Activated naive CD4-positive, alpha-beta T cell (primary cell): ENCODE data around the gene BTG2.
A peak's percentile ranks its signal among the peaks of the same experiment; 100 is the strongest.
"Not testable (repeated sequence)": the region's sequence is repeated elsewhere in the genome, so short reads cannot be mapped to it uniquely, and the experiment has no call there.

Source experiments
- DNase-seq, 4 experiments: peaks; one replicate each; lab custom pipeline; 2025; lab: John Stamatoyannopoulos, UW

BTG2 gene

DNA sequence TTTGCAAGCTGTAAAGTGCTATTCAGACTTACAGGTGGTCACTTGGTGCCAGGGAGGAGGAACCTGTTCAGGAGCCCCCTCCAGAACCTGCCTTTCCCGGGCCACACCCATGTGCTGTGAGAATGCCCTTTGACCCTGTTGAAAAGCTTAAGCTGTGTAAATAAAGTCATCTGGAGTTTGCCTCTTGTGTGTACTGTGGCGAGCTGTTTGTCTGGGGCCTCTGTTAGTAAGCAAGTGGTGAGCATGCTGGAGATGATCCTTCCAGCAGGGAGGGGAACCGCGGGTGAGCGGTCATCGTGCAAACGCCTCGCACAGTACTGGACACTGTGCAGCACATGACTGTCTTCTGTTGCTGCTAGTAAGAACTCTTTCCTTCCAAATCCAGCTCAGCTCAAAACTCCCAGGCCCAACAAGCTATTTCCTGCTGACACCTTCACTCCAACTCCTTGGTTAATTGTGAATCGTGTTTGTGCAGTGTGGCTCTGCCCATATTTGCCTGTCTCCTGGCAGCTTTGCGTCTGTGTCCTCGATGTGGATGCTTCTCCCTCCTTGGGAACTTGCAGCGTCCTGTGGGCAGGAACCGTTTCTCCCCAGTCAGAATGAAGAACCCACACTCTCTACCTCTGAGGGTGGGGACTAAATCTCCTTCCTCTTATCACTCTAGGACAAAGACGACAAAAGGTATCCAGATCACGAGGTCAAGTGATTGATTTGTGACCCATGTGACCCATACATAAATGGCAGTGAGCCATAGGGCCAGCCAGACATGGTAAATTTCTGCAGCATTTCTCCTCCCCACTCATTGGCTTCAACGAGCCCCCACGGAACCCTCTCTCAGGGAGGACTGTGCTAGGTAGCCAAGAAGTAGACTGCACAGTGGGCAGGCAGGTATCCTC lies 13.9 kb upstream of the BTG2 start:
- no peak for DNase-seq

DNA sequence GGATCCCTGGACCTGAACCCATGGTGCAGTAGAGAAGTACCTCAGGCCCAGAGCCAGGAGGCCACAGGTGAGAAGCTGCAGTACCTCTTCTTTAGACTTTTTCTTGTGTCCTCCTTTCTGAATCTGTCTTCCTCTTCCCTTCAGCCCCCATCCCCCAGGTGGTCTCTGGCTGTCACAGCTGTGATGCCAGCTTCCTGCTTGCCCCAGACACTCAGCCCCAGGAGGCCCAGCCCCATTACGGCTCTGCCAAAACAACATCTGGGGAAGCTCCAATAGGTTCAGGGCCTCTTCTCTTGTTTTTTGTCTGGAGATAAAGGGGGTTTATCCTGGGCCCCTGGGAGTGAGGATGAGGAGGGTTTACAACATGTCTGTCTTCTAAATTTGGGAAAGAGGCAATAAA lies 9.5 kb upstream of the BTG2 start:
- DNase-seq: no peak

DNA sequence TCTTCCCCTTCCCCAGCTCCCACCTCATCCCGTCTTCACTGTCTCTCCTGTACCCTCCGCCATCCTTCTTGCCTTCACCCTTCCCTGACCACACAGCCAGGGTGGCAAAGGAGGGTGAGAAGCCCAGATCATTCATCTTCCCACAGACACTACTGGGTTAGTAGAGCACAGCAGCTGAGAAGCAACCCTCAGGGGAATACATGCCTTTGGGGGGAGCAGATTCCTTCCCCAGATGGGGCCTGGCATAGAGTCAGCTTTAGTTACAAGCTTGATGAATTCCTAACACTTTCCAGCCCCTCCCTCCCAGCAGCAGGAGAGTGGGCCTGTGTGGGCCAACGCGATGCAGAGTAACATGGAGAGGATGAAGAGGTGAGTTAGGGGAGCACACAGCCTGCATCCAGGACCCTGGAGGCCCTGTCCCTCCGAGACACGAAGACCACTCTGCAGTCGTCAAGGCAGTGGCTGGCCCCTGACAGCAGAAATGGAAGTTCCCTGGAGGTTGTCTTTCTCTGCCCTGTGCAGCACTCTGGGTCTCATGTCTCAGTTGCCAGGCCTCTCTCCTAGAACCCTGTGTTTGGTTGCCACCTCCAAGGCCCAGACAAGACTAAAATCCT lies 8.8 kb upstream of the BTG2 start:
- DNase-seq: no peak

DNA sequence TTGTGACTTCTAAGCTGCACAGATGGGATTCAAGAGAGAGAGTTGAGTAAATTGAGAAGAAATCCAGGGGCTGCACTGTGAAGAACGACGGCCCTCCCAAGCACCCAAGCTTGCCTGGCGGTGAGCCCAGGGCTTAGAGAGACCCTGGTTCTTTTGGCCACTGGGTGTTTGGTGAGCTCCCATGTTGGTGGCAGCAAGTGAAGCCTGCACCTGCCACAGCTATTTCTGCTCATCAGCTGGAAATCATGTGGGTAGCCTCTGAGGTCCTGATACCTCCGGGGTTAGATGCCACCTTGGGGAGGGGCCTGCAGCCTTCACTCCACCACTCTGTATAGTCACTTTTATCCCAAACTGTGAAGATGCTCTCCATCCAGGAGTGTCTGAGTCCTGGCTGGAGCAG lies 6.2 kb upstream of the BTG2 start:
- no peak for DNase-seq

DNA sequence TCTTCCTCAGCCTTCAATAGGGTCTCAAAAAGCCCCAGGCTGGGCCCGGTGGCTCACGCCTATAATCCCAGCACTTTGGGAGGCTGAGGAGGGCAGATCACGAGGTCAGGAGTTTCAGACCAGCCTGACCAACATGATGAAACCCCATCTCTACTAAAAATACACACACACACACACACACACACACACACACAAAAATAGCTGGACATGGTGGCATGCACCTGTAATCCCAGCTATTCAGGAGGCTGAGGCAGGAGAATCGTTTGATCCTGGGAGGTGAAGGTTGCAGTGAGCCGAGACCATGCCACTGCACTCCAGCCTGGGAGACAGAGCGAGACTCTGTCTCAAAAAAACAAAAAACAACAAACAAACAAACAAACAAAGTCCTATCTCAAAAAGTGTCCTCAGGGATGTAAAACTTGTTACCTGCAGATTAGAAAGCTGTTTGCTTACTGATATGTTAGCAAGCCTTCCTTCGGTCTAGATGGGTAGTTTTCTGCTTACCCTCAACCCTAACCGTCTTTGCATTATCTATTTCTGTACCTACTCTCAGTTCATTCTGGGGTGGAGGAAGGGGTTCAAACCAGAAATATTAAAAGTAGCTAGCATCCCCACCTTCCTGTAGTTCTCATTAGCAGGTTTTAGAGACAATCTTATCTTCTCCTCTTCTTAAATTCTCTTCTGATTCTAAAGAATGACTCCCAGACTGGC lies 5.4 kb upstream of the BTG2 start:
- DNase-seq: not testable (repeated sequence)

DNA sequence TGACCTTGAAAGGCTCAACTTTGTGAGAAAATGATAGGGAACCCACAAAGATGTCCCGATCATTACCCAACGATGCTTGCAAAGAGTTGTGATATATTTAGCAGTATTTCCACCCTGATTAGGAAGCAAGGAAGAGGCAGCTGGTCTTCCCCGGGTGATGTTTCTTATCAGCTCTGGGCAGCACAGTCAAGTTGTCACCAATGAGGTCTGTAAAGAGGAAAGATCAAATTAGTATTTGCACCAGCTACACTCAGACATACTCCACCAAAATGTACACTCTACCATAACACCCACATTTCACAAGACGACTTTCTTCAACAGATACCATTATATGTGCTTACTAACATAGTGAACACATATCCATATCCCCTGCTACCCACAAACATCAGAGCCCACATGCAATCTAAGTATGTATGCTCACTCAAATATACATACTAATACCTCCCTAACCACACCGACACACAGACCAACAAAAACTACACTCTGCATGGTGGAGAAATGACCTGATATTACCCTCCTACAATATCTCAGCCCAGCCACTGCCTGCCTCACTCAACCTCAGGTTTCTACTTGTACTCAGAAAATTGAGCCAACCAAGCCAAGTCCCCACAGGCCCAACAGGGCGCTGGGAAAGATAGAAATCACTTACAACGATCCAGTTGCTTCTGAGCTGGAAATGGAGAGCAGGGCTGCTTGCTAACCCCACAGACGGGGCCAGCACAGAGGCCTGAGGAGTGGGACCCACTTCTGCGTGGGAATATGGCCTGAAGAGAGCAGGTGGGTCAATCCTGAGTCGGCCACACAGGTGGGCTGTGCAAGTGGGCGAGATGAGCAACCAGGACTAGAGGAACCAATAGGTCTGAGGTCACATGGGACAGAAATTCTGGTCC lies 4.6 kb upstream of the BTG2 start:
- no peak for DNase-seq

DNA sequence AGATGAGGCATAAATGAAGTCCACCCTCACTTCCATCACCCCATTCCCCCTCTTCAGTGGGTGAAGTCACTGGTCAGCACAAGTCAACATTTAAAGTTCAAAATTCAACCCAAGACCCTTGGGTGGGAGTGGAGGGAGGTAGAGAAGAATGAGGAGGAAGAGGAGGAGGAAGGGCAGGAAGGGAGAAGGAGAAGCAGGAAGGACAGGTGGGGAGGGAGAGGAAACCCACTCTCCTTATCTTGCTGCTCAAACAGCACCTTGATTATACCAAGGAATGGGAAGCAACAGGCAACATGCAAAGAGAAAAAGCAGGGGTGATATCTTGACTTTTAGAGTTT lies 4.0 kb upstream of the BTG2 start:
- DNase-seq: no peak

DNA sequence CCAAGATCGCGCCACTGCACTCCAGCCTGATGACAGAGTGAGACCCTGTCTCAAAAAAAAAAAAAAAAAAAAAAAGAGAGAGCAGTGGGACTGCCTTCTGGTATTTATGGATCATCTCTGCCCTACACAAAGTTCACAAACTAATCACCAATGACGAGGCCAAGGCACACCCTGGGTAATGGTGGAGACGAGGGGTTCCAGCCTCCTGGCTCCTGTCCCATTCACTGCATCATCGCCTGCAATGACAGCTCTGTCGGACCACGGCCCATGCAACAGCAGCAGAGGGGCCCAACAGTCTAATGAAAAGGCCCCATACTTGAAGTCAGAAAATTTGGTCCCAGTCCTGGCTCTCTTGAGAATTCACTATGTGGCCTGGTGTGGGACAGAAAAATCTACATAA lies 2.9 kb upstream of the BTG2 start:
- DNase-seq: no peak

DNA sequence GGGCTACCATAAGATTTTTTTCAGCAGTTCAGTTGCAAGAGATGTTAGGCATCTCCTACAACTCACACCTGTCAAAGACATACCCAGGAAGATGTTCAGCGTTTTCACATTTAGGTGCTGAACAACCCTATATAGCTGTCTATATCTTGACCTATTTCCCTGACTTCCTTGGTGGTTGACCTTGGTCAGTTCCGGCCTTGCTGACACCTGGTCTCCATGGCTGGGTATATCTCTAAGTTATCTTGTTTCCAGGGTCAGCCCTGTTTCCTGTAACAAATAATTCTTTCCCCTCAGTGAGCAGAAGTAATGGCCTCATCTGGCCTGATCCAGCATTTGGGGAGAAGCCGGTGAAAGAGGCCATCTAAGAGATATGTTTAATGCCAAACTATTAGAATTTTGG lies 2.4 kb upstream of the BTG2 start:
- no peak for DNase-seq

DNA sequence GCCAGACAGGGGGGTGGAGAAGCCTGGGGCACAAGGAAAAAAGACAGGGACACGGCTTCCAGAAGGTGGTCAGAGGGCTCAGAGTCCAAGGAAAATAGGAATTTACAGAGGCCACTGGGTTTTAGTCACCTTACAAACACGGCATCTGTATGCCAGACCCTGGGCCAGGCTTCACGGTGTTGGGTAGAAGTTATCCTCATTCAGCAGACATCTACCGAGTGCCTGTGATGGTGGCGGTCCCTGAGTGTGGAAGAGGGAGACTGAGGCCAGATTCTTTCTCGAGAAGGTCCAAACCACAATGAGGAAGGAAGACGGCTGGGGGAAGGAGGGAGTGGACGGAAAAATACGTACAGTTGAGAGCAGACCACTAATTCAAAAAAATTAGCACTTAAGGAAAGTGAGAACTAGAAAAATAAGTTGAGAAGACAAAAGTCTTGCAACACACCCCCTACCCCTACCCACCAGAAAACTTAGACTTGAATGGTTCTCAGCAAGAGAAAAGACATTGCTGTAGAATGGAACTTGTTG lies 864 bp upstream of the BTG2 start:
- no peak for DNase-seq

DNA sequence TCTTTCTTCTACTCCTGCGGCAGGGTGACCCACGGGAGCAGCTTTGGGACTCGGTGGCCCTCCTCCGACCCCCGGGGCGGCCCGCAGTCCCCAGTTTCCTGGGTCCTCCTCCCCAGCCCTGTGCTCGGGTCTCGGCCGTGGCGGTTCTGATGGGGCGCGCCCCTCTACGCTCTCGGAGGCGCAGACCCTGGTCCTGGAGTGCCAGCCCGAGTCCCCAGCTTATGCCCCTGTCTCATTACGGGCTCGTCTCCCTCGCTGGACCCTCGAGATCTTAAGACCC lies 430 bp downstream of the BTG2 start:
- no peak for DNase-seq

DNA sequence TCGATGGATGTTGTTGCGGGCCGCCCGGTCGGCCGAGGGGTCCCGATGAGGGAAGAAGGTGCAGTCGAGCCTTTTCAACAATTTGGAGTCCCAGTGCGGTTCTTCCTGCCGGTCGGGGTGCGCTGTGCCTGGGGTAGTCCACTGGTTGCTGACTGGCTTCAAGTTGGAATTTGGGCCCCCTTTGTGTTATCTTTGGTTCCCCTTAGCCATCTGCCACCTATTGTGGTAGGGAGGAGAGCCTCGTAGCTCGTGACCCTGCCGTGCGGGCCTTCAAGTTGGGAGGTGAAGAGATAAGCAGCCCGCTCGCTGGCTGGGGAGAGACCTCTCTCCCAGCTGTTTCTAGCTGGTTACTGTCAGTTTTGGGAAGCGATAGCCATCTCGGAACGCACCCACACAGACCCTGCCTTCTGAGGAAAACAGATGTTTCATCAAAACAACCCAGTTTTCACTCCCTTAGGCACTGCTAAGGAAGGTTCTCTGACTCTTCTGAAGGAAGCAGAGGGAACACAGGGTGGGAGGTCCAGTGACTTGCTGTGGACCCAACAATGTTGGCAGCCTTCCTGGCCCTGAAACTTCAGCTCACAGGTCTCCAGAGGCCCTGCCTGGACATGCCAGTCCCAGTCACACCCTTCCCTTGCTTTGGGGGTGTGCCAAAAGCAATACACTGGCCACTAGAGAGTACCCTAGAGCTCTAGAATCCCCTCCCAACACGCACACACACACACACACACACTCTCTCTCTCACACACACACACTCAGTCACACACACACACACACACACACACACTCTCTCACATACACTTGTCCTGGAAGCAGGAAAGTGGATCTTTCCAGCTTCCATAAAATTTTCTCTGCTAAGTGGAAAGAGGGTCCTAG lies 1.0 kb downstream of the BTG2 start:
- DNase-seq: peak in 1 of 4 experiments; percentile 34

DNA sequence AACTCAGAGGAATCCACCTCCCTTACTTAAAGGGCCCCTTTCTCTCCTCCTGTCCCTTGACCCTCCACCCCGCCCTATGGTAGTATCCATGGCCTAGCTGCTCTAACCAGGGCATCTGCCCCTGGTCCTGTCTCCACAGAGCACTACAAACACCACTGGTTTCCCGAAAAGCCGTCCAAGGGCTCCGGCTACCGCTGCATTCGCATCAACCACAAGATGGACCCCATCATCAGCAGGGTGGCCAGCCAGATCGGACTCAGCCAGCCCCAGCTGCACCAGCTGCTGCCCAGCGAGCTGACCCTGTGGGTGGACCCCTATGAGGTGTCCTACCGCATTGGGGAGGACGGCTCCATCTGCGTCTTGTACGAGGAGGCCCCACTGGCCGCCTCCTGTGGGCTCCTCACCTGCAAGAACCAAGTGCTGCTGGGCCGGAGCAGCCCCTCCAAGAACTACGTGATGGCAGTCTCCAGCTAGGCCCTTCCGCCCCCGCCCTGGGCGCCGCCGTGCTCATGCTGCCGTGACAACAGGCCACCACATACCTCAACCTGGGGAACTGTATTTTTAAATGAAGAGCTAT lies 1.7 kb downstream of the BTG2 start:
- peak in 1 of 4 experiments; percentile 33 for DNase-seq

DNA sequence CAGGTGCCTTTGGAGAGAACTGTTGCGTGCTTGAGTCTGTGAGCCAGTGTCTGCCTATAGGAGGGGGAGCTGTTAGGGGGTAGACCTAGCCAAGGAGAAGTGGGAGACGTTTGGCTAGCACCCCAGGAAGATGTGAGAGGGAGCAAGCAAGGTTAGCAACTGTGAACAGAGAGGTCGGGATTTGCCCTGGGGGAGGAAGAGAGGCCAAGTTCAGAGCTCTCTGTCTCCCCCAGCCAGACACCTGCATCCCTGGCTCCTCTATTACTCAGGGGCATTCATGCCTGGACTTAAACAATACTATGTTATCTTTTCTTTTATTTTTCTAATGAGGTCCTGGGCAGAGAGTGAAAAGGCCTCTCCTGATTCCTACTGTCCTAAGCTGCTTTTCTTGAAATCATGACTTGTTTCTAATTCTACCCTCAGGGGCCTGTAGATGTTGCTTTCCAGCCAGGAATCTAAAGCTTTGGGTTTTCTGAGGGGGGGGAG lies 2.4 kb downstream of the BTG2 start:
- no peak for DNase-seq

DNA sequence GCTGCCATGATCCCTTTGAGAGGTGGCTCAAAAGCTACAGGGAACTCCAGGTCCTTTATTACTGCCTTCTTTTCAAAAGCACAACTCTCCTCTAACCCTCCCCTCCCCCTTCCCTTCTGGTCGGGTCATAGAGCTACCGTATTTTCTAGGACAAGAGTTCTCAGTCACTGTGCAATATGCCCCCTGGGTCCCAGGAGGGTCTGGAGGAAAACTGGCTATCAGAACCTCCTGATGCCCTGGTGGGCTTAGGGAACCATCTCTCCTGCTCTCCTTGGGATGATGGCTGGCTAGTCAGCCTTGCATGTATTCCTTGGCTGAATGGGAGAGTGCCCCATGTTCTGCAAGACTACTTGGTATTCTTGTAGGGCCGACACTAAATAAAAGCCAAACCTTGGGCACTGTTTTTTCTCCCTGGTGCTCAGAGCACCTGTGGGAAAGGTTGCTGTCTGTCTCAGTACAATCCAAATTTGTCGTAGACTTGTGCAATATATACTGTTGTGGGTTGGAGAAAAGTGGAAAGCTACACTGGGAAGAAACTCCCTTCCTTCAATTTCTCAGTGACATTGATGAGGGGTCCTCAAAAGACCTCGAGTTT lies 3.1 kb downstream of the BTG2 start:
- no peak for DNase-seq

DNA sequence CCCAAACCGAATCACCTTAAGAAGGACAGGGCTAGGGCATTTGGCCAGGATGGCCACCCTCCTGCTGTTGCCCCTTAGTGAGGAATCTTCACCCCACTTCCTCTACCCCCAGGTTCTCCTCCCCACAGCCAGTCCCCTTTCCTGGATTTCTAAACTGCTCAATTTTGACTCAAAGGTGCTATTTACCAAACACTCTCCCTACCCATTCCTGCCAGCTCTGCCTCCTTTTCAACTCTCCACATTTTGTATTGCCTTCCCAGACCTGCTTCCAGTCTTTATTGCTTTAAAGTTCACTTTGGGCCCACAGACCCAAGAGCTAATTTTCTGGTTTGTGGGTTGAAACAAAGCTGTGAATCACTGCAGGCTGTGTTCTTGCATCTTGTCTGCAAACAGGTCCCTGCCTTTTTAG lies 3.6 kb downstream of the BTG2 start:
- no peak for DNase-seq

DNA sequence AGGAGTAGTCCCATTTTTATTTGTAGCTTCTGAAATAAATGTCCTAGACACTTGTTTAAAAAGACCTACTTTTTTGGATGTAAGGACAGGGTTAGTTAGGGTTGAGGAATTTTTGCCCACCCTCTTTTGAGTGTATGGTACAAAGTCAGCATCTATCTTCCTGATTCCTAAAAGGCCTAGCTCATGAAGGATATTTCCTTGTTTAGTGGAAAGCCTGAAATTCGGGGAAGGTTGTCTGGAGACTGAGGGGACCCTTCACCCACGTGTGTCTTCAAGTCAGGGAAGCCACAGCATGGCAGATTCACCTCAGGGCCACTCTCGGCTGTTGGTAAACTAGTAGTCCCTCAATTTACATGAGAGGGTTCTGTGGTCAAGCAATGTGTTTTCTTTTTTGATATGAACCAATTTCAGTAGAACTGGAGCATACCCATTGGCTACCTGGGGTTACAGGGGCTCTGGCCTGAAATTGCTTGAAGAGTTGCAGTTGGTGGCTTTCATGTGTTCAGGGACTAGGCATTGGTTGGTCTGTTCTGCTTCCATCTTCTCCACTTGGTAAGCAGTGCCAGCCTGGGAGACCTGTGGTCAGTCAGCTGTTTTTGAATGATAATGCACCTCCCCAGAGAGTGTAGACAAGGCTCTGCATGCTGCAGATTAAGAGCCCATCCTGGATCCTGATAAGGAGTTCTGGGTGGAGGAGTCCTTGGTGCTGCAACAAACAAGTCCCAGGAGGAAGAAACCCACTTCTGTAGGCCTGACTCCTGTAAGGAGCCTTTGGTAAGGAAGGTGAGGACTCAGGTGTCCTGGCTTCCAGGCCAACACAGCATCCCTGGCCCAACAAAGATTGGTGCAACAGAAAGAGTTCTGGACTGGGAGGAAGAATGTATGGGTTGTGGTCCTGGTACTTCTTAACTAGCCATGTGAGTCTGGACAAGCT lies 6.3 kb downstream of the BTG2 start:
- DNase-seq: no peak

DNA sequence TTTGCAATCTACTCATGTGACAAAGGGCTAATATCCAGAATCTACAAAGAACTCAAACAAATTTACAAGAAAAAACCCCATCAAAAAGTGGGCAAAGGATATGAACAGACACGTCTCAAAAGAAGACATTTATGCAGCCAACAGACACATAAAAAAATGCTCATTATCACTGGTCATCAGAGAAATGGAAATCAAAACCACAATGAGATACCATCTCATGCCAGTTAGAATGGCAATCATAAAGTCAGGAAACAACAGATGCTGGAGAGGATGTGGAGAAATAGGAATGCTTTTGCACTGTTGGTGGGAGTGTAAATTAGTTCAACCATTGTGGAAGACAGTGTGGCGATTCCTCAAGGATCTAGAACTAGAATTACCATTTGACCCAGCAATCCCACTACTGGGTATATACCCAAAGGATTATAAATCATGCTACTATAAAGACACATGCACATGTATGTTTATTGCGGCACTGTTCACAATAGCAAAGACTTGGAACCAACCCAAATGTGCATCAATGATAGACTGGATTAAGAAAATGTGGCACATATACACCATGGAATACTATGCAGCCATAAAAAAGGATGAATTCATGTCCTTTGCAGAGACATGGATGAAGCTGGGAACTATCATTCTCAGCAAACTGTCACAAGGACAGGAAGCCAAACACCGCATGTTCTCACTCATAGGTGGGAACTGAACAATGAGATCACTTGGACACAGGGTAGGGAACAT lies 8.9 kb downstream of the BTG2 start:
- not testable (repeated sequence) for DNase-seq
